PC-9 (cell line): ENCODE data around the gene SYNPR. TPM values are rescaled to one million over a fixed set of nuclear protein-coding genes. Genes with fewer than 3 reads are reported as not detected.

Experiments
- BruUV-seq: library from RNA; stranded (reverse); fragments of 400-500 nt; replicated peaks from 2 replicates; lab custom pipeline; 2021; lab: Mats Ljungman, UMichigan
- CTCF ChIA-PET: fragments of 300-600 bp; sonication (Branson Sonifier 250); formaldehyde crosslinking; loops from one replicate; lab custom pipeline; 2022; ENCODE audit warnings: antibody characterized with exemption; lab: Charles Lee
- POLR2A ChIA-PET: fragments of 300-600 bp; sonication (Branson Sonifier 250); formaldehyde crosslinking; loops from one replicate; lab custom pipeline; 2022; ENCODE audit warnings: antibody characterized with exemption; ENCODE audit not compliant: unreplicated experiment; lab: Charles Lee
- DNase-seq, 2 experiments: peaks; one replicate each; pipeline versions ENCODE4 v3.0.0 to v3.0.0-alpha.2; 2015 to 2022; ENCODE audit warnings: mixed read lengths in 1 of 2
- H2AFZ ChIP-seq: fragments of 200-600 bp; sonication (generic); 2 replicates; pipeline ENCODE4 v1.8.1; 2017; ENCODE audit warnings: antibody characterized with exemption
- H3F3A ChIP-seq: fragments of 200-600 bp; sonication (generic); 2 replicates; pipeline ENCODE4 v1.8.1; 2017; ENCODE audit warnings: antibody characterized with exemption, mild to moderate bottlenecking, low read depth; ENCODE audit not compliant: insufficient read depth
- H3K27ac ChIP-seq: fragments of 200-600 bp; sonication (generic); 2 replicates; pipeline ENCODE4 v1.6.1; 2016; ENCODE audit warnings: mixed run types
- H3K27me3 ChIP-seq: fragments of 200-600 bp; sonication (generic); 2 replicates; pipeline ENCODE4 v1.6.1; 2016; ENCODE audit warnings: low read depth, mixed run types; ENCODE audit not compliant: insufficient read depth
- H3K36me3 ChIP-seq: fragments of 200-600 bp; sonication (generic); 2 replicates; pipeline ENCODE4 v1.6.1; 2016; ENCODE audit warnings: low read depth, mixed run types
- H3K4me1 ChIP-seq: fragments of 200-600 bp; sonication (generic); replicated peaks from 2 replicates; pipeline ENCODE4 v1.6.1; 2016; ENCODE audit warnings: mixed run types; ENCODE audit not compliant: insufficient read depth
- H3K4me2 ChIP-seq: fragments of 200-600 bp; sonication (generic); 2 replicates; pipeline ENCODE4 v1.6.1; 2017; ENCODE audit warnings: mixed run types
- H3K4me3 ChIP-seq: fragments of 200-600 bp; sonication (generic); 2 replicates; pipeline ENCODE4 v1.6.1; 2016; ENCODE audit warnings: mixed run types
- H3K79me2 ChIP-seq: fragments of 200-600 bp; sonication (generic); 2 replicates; pipeline ENCODE4 v1.6.1; 2017; ENCODE audit warnings: low read depth, mixed run types
- H3K9me2 ChIP-seq: fragments of 200-600 bp; sonication (generic); 2 replicates; pipeline ENCODE4 v1.8.1; 2017; ENCODE audit warnings: mild to moderate bottlenecking; ENCODE audit not compliant: insufficient read depth
- H3K9me3 ChIP-seq: fragments of 200-600 bp; sonication (generic); 2 replicates; pipeline ENCODE4 v1.8.1; 2016; ENCODE audit warnings: low read depth; ENCODE audit not compliant: insufficient read depth
- H4K20me1 ChIP-seq: fragments of 200-600 bp; sonication (generic); 2 replicates; pipeline ENCODE4 v1.8.1; 2017; ENCODE audit not compliant: insufficient read depth
- CTCF ChIP-seq: fragments of 200-600 bp; sonication (generic); conservative IDR thresholded peaks from 2 replicates; pipeline ENCODE4 v1.6.1; 2017; ENCODE audit warnings: mixed run types, antibody characterized with exemption, mild to moderate bottlenecking, moderate library complexity
- EZH2 ChIP-seq: fragments of 200-600 bp; sonication (generic); IDR thresholded peaks from 2 replicates; pipeline ENCODE4 v1.8.0; 2017; ENCODE audit warnings: antibody characterized with exemption, low read depth
- intact Hi-C: fragments of 100-400 bp; cut with micrococcal nuclease; formaldehyde crosslinking; loops from one replicate; pipeline ENCODE4 v1.10.0; 2022; ENCODE audit not compliant: unreplicated experiment
- total RNA-seq: library from RNA; stranded (reverse); gene quantifications from 2 replicates; pipeline ENCODE4 v1.2.3, GENCODE V29; 2021

SYNPR gene
- total RNA-seq, 1 experiment from 2014 or later, result not detected

- ChIA-PET POLR2A (no interaction called here), CTCF (no interaction called here)
- DNase-seq, result no peak
- Histone ChIP-seq H3K9me2 (no peaks in the 10 kb centered on the region), H3K9me3 (no peaks in the 10 kb centered on the region), H3K4me2 (no peak overlapping the region), H2AFZ (no peak overlapping the region), H3K36me3 (no peaks in the 10 kb centered on the region), H3K79me2 (no peaks in the 10 kb centered on the region), H3K4me3 (no peak overlapping the region), H3K27ac (no peak overlapping the region), H3K4me1 (no peaks in the 10 kb centered on the region), H4K20me1 (no peaks in the 10 kb centered on the region), H3K27me3 (no peaks in the 10 kb centered on the region), H3F3A (no peaks in the 10 kb centered on the region)
- no TSS peak for BruUV-seq
- intact Hi-C loops, result no loop called here
- TF ChIP-seq EZH2, result no peak
Measured at GRCh38 chr3:63304421-63304820, 26.3 kb downstream of the SYNPR start.

GRCh38 chr3:63308072-63308471 is 30.0 kb downstream of the SYNPR start:
- H3K9me3 ChIP-seq, result no peaks in the 10 kb centered on the region
- no peak overlapping the region for H3K4me3 ChIP-seq
- H2AFZ ChIP-seq, result no peak overlapping the region
- no peaks in the 10 kb centered on the region for H3F3A ChIP-seq
- no peak overlapping the region for H3K27ac ChIP-seq
- no peak overlapping the region for H3K4me2 ChIP-seq
- no peaks in the 10 kb centered on the region for H3K4me1 ChIP-seq
- H3K79me2 ChIP-seq, result no peaks in the 10 kb centered on the region
- DNase-seq, result no peak
- no peaks in the 10 kb centered on the region for H4K20me1 ChIP-seq
- H3K36me3 ChIP-seq, result no peaks in the 10 kb centered on the region
- TF ChIP-seq CTCF (no peak), EZH2 (no peak)
- POLR2A ChIA-PET, result no interaction called here
- H3K27me3 ChIP-seq, result no peaks in the 10 kb centered on the region
- intact Hi-C loops, result no loop called here
- CTCF ChIA-PET, result no interaction called here
- no TSS peak for BruUV-seq
- H3K9me2 ChIP-seq, result no peaks in the 10 kb centered on the region

- intact Hi-C loops, result no loop called here
- H3K4me3 ChIP-seq, result no peak overlapping the region
- no peak overlapping the region for H3K27ac ChIP-seq
- H3K9me3 ChIP-seq, result no peaks in the 10 kb centered on the region
- BruUV-seq, result no TSS peak
- no peak overlapping the region for H2AFZ ChIP-seq
- H3K9me2 ChIP-seq, result no peaks in the 10 kb centered on the region
- ChIA-PET CTCF (no interaction called here), POLR2A (no interaction called here)
- no peak for TF ChIP-seq EZH2
- no peak for TF ChIP-seq CTCF
- H3K4me1 ChIP-seq, result no peaks in the 10 kb centered on the region
- no peaks in the 10 kb centered on the region for H3K36me3 ChIP-seq
- no peak for DNase-seq
- H3K4me2 ChIP-seq, result no peak overlapping the region
- no peaks in the 10 kb centered on the region for H3F3A ChIP-seq
- H3K27me3 ChIP-seq, result no peaks in the 10 kb centered on the region
- no peaks in the 10 kb centered on the region for H4K20me1 ChIP-seq
- H3K79me2 ChIP-seq, result no peaks in the 10 kb centered on the region
Measured at GRCh38 chr3:63309768-63310167, 31.7 kb downstream of the SYNPR start.

- no peak overlapping the region for H2AFZ ChIP-seq
- H3K9me3 ChIP-seq, result no peaks in the 10 kb centered on the region
- POLR2A ChIA-PET, result no interaction called here
- CTCF ChIA-PET, result no interaction called here
- H3K4me1 ChIP-seq, result no peaks in the 10 kb centered on the region
- H3K79me2 ChIP-seq, result no peaks in the 10 kb centered on the region
- no peaks in the 10 kb centered on the region for H4K20me1 ChIP-seq
- no peaks in the 10 kb centered on the region for H3K36me3 ChIP-seq
- no TSS peak for BruUV-seq
- no peak for DNase-seq
- no peak overlapping the region for H3K4me2 ChIP-seq
- H3F3A ChIP-seq, result no peaks in the 10 kb centered on the region
- no peak overlapping the region for H3K27ac ChIP-seq
- H3K27me3 ChIP-seq, result no peaks in the 10 kb centered on the region
- intact Hi-C loops, result no loop called here
- no peak overlapping the region for H3K4me3 ChIP-seq
- TF ChIP-seq EZH2 (no peak), CTCF (no peak)
- no peaks in the 10 kb centered on the region for H3K9me2 ChIP-seq
Measured at GRCh38 chr3:63323766-63324165, 45.7 kb downstream of the SYNPR start.
